DMS153 treated with DMSO at 0.1 percent for 48 hours (cell line): Measurements from ENCODE around the gene C1orf116.

Source experiments
- DNase-seq: peaks from one replicate; lab custom pipeline; 2025; ENCODE audit not compliant: unreplicated experiment; lab: John Stamatoyannopoulos, UW

The C1orf116 gene

DNA sequence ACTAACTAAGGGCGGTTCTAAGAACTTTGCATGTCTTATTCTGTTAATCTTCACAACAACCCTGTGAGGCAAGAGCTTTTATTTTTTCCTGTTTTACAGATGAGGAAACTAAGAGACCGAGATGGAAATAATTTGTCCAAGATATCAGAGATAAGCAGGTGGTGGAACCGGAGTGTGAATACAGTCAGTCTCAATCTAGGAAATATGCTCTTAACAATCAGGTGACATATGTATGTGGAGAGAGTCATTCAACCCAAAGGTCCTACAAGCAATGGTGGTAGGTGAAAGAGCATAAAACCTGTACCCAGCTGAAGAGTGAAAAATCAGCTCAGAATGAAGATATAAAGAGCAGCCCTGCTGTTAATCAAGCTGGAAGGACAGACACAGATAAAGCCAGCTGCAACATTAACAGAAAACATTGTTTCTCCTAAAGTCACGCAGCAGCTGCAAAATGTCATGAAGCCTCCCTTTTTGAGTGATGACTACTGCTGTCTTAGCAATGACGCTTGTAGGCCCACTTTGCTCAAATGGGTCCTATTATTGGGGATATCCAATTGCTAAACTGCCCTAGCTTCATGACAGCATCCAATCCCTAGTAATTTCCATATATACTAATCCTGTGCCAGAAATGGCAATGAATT, 31.8 kb downstream of the C1orf116 start:
- DNase-seq, result no peak

DNA sequence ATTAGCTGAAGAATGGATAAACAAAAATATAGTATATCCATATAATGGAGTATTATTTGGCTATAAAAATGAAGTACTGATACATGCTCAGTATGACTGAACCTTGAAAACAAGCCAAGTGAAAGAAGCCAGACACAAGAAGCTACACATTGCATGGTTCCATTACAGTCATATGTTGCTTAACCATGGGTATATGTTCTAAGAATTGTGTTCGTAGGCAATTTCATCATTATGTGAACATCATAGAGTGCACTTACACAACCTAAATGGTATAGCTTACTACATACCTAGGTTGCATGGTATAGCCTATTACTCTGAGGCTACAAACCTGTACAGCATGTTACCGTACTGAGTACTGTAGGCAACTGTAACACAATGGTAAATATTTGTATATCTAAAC, 33.7 kb downstream of the C1orf116 start:
- DNase-seq, result no peak

DNA sequence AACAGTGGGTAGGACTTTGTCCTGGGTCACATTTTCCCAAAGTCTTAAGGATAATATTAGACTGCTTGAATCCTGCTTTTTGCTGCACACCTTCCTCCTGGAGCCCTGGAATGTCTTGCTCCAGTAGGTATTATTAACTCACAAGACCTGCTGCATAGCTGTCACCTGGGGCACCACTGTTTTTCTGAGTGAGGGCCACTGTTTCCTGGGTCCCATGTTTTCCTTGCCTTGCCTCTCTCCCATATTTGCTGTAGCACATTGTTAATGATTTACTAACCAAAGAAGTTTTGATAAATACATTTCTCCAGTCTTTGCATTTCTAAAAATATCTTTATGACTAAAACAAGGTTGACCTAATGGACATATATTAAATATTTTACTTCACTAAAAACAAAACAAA, 39.8 kb downstream of the C1orf116 start:
- no peak for DNase-seq

DNA sequence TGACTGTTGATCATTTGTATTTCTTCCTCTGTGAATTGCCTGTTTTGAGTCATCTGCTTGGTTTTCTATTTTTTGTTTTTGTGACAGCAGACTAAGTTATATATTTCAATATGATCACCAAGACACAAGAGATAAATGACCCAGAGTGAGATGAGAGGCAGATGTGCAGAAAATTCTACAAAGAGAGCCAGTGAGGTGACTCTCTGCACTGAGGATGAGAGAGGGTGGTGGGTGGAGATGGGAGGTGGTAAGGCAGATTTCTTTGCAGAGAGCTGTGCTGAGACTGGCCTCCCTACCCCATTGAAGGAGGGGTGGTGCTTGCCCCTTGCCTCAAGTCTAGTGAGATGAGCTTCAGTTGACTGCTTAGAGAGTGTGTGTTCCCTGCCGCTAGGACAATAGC, 44.7 kb downstream of the C1orf116 start:
- no peak for DNase-seq

DNA sequence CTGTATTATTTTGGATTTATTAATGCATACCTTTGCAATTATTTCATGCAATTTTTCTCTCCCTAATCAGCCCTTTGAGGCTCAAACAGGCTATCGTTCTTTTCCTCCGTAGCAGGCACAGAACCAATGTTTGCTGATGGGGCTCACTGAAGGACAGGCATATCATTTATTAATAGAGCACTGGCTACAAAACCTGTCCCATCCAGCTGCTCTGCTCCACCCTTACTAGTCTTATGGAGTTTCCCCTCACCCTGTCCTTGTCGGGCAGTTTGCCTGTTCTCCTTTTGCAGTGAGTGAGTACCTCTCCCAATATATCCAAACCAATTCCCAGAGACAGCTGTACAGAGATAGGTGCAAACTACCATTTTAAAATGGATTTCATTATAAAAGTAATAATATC, 45.7 kb downstream of the C1orf116 start:
- DNase-seq, result no peak

DNA sequence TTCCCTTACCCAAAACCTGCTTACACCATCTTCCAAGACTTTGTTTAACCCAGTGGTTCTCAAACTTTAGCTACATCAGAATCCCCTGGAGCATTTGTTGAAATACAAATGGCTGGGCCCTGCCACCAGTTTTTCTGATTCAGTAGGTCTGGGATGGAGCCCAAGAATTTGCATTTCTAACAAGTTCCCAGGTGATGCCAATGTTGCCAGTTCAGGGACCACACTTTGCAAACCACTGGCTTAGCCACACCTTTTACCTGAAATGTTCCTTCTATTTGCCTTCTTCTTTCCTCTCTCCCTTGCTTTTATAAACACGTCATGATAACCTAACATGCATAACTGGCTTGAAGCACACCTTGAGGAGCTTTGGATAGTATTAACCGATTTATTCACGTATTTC, 46.2 kb downstream of the C1orf116 start:
- DNase-seq, result no peak

DNA sequence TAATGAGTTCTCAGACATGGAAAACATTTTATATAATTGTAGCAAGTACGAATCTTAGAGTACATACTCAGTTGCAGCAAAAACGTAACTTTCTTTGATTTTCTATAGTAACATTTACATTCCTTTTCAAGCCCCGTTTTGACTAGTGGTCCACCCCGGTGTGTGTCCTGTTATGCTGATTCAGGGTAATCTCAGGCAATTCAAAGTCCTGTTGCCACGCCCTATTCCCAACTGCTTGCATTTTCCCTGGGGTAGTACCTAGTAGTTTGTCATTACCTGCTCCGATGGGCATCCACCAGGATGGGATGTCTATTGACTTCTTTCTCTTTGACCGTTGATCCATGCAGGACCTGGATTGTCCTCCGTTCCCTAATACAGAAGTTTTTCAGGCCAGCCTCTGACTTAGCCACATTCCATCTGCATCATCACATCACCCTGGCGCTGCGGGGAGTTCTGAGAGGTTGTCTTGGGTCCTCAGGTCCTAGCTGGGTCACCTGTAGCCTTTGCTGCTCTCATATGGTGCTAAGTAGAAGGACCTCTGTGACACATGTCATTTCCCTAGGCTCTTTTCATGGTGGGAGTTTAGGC, 47.3 kb downstream of the C1orf116 start:
- no peak for DNase-seq

DNA sequence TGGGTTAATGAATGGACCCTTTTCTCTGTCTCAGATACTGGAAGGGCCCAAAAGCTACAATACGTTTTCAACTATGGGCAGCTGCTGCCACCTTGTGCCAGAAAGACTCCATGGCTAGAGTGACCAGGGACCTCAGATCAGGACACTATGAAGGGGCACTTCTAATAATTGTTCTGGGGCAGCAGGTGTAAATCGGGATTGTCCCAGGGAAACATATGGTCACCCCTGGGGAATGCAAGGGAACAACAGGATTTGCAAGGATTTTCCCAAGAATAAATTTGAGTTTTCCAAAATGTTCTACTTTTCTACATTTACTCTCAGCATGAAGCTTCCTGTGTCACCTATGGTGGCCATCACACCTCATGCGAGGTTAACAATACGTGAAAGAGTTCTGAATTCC, 50.3 kb downstream of the C1orf116 start:
- peak; percentile 71 for DNase-seq

DNA sequence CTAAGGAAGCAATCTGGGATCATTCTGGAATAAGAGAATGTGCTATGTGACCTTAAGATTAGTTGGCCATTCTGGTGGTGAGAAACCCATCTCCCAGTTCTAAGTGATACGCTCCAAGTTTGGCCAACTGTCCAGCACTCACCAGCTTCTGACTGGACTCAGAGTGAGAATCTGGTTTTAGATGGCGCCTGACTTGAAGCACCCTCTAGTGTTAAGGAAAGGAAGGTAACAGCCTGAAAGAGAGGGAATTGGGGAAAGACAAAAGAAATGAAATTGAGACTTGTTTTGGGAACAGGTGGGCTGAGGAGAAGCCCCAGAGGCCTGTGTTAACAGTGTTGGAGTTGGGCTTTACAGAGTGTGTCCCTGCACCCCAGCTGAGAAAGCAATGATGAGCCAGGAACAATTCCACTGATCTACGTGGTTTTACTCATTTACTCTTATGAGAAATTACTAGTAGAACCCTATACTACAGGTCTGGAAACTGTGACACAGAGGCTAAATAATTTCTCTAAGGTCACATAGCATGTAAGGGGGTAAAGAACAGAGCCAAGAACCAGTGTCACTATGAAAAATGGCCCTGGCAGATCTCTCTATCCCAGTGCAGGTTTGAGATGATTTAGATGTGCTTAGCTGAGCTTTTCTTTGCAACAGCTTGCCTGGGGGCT, 53.0 kb downstream of the C1orf116 start:
- no peak for DNase-seq

DNA sequence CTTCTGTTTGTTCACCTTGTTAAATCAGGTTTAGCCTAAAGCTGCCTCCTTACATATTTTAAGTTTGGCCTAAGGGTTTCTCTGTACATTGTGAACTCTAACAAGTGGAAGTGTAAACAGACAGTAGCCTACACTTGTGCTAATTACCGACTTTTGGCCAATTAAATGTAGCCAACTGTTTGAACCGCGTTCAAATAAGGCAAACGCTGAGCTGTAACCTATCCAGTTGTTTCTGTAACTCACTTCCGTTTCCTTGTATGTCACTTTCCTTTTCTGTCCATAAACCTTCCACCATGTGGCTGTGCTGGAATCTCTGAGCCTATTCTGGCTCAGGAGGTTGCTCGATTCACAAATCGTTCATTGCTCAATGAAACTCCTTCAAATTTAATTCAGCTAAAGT, 54.3 kb downstream of the C1orf116 start:
- no peak for DNase-seq

DNA sequence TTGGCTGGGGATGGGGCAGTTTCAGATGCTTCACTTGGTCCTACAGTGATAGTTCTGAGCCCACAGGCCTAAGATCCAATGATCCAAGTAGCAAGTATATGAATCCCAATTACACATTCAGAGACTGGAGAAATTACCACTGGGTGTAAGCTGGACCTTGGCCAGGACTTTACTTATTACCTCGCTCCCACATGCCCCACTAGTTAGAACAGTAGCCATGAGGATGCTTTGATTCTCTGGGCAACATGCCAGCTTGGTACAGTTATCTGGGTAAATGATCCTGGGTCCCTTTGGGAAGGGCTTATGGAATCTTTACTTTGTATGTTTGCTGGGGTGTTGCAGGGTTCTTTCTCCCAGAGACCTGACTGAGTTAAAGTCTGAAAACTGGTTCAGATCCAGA, 57.2 kb downstream of the C1orf116 start:
- DNase-seq, result peak; percentile 10

DNA sequence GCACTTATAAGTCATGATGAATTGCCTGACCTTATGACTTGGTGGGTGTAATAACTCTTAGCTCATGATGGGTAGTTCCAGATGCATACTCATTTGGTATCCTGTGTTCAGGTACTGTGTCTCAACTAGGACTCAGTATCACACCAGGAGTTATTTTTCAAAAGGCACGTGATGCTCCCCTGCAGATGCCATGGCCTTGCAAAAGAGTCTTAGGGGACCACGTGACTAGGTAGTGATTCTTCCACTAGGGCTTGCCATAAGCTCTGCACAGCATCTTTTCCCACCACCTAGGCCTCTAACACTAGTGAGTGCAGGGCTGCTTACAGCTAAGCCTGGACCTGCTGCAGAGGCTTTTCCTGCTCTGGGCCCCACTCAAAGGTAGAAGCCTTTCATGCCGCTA, 58.4 kb downstream of the C1orf116 start:
- DNase-seq, result no peak

DNA sequence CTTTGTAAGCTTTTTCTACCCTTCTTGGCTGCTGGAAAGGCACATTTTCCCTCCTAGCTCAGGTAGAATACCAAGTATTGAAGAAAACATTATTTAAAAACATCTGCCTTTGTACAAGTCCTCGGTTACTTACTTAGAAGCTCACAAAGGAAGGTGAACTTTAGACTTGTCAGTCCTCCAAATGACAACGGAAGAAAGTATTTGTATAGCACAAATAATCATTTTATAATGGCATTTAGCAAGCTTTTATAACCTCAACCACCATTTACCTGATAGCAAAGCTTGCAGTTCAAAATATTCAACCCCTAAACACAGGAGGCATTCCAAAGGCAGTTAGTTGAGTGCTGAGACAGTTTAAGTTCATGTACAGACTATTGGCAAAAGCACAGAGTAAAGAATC, 59.8 kb downstream of the C1orf116 start:
- DNase-seq, result no peak

DNA sequence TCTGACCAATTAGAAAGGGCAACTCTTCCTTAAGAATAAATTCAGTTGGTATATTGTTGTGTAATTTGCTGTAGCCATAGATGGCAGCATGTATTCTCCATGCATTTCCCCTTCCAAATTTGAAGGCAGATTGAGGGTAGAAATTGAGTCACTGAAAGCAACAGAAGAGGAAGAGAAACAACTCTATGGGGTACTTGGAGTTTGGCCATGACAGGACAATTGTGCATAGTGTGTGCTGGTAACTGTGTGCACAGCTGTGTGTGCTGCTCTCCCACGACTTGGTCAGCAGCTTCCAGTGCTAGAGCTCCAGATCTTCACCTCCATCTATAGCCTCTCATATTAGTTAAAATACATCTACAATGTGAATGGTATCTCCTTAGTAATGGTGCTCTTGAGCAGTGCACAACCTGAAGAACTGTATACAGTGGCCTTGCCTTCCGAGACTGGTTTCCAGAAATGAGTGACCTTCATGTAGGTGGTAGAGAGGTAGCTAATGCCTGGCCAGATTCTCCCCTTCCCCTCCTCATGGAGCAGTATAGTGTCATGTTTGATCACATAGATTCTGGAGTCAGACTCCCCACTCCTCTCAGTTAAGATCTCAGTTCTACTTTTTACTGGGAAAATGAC, 61.4 kb downstream of the C1orf116 start:
- no peak for DNase-seq

DNA sequence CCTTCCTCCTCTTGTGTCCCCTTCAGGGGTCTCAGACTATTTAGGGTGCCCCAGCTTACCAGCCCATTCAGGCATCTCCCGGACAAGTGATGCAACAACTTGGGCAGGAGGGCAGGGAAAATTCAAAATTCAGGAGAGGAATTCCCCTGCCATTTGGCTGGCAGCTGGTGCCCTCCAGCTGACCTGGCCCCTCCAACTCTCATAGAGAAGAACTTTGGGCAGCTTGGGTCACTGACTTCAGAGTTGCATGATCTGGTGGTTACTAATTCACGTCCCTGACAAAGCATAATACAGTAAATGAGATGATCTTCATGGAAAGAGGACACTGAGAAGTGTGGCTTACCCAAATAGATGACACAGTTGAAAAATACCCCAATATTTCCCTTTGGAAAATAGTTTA, 62.1 kb downstream of the C1orf116 start, which contains the start of gene FCAMR:
Gene FCAMR (minus strand): TSS at position 15 of the 400 bp plus-strand sequence. CDS start 335 bp downstream, outside the sequence.
- no peak for DNase-seq

DNA sequence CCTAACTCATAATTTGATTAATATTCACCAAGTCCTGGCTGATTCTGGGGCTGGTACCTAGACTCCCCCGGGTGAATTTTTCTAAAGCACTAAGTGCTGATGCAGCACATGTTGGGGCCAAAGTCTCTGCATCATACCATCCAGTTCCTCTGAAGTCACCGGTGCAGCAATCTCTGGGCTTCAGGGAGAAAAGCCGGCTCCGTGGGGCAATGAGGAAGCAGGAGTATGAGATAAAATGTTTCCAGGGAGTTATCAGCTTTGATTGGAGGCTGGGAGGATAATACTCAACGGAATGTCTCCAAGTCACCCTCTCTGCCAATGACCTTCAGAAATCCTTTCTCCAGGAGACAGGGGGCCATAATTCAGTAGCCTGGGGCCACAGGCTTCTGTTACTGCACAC, 63.5 kb downstream of the C1orf116 start:
- no peak for DNase-seq
